HepG2 (cell line): Measurements from ENCODE around the gene FURIN. TPM values are rescaled to one million over a fixed set of nuclear protein-coding genes. Genes with fewer than 3 reads are reported as not detected.
A peak's percentile ranks its signal among the peaks of the same experiment; 100 is the strongest.

ENCODE experiments used
- ATAC-seq: fragments of 200-7000 bp; cut with Tn5 transposase; 3 replicates; pipeline ENCODE4 v1.9.1; 2020; ENCODE audit warnings: mild to moderate bottlenecking, moderate library complexity
- BruUV-seq: library from RNA; stranded (reverse); fragments of 400-500 nt; replicated peaks from 2 replicates; lab custom pipeline; 2021; lab: Mats Ljungman, UMichigan
- CTCF ChIA-PET: fragments of 300-600 bp; formaldehyde crosslinking; extraction: SDS; loops from one replicate; lab custom pipeline; 2021; ENCODE audit warnings: low total read pairs, inconsistent platforms, low intra/inter-chr PET ratio; lab: Yijun Ruan, JAX
- POLR2A ChIA-PET: fragments of 350-600 bp; sonication (Branson Sonifier 250); formaldehyde crosslinking; loops from one replicate; lab custom pipeline; 2020; ENCODE audit warnings: antibody characterized with exemption, inconsistent platforms; lab: Yijun Ruan, JAX
- DNase-seq: peaks from one replicate; pipeline ENCODE4 v3.0.0-alpha.2; 2015; ENCODE audit warnings: low spot score
- FAIRE-seq: peaks from 3 replicates; lab custom pipeline; 2011; peaks lifted over from hg19 to GRCh38; lab: Jason Lieb, UNC
- H2AFZ ChIP-seq: one replicate; pipeline ENCODE4 v1.6.1; 2011; ENCODE audit warnings: low read length, inconsistent platforms
- H3K27ac ChIP-seq: fragments of 300-600 bp; 3 replicates; pipeline ENCODE4 v1.8.0; 2011; ENCODE audit warnings: mixed run types, mild to moderate bottlenecking, mixed read lengths, low read length, inconsistent platforms; ENCODE audit not compliant: insufficient read depth; ENCODE audit errors: extremely low read length
- H3K27me3 ChIP-seq, 2 experiments: fragments of 200-600 bp in 1 of 2; 2 replicates in 1 of 2; 3 replicates in 1 of 2; pipeline versions ENCODE4 v1.6.0 to v1.8.0; 2011; ENCODE audit warnings: low read length in 2 of 2, mild to moderate bottlenecking in 2 of 2, moderate library complexity in 2 of 2, inconsistent platforms in 1 of 2; ENCODE audit not compliant: insufficient read depth in 2 of 2, control insufficient read depth in 1 of 2
- H3K36me3 ChIP-seq, 2 experiments: fragments of 200-600 bp in 1 of 2; replicated peaks in 1 of 2; 2 replicates in 1 of 2; 3 replicates in 1 of 2; pipeline versions ENCODE4 v1.5.1 to v1.8.0; 2011; ENCODE audit warnings: low read length in 2 of 2, inconsistent platforms in 1 of 2; ENCODE audit not compliant: insufficient read depth in 2 of 2, control insufficient read depth in 1 of 2
- H3K4me1 ChIP-seq: 2 replicates; pipeline ENCODE4 v1.5.1; 2012; ENCODE audit warnings: low read length, inconsistent platforms; ENCODE audit not compliant: insufficient read depth
- H3K4me2 ChIP-seq: 2 replicates; pipeline ENCODE4 v1.6.0; 2011; ENCODE audit warnings: low read depth, low read length, inconsistent platforms
- H3K4me3 ChIP-seq, 3 experiments: fragments of 200-600 bp in 1 of 3; sonication (generic), shearing (Covaris generic) in 1 of 3; replicated peaks in 1 of 3; 2 replicates each; pipeline ENCODE4 v1.5.1; 2011 to 2016; ENCODE audit warnings: low read length in 3 of 3, inconsistent platforms in 2 of 3, low read depth in 2 of 3, mild to moderate bottlenecking in 2 of 3, control low read depth in 1 of 3, mixed read lengths in 1 of 3; ENCODE audit not compliant: insufficient read depth in 1 of 3
- H3K79me2 ChIP-seq: one replicate; pipeline ENCODE4 v1.6.1; 2011; ENCODE audit warnings: low read length, inconsistent platforms; ENCODE audit not compliant: insufficient read depth
- H3K9ac ChIP-seq: 2 replicates; pipeline ENCODE4 v1.6.0; 2011; ENCODE audit warnings: mild to moderate bottlenecking, low read depth, low read length, inconsistent platforms; ENCODE audit not compliant: insufficient read depth
- H3K9me3 ChIP-seq: 2 replicates; pipeline ENCODE4 v1.5.1; 2012; ENCODE audit warnings: mild to moderate bottlenecking, low read length
- H4K20me1 ChIP-seq: 2 replicates; pipeline ENCODE4 v1.6.0; 2011; ENCODE audit warnings: inconsistent platforms, mild to moderate bottlenecking, low read length, moderate library complexity; ENCODE audit not compliant: insufficient read depth
- AHDC1 ChIP-seq: sonication (generic); formaldehyde crosslinking; IDR thresholded peaks from 2 replicates; pipeline ENCODE4 v1.5.1; 2020; ENCODE audit warnings: mild to moderate bottlenecking, missing genetic modification reagents, borderline replicate concordance
- BRCA1 ChIP-seq: sonication (generic); formaldehyde crosslinking; IDR thresholded peaks from 2 replicates; pipeline ENCODE4 v1.4.0; 2020; ENCODE audit warnings: missing genetic modification reagents
- FOXM1 ChIP-seq: sonication (generic); formaldehyde crosslinking; IDR thresholded peaks from 2 replicates; pipeline ENCODE4 v1.5.0; 2020; ENCODE audit warnings: missing genetic modification reagents
- RBFOX2 ChIP-seq: fragments of 200-400 bp; formaldehyde crosslinking; IDR thresholded peaks from 2 replicates; pipeline ENCODE4 v1.6.1; 2017; ENCODE audit warnings: low read depth, mild to moderate bottlenecking, low read length
- SMC3 ChIP-seq: IDR thresholded peaks from 2 replicates; pipeline ENCODE4 v1.6.1; 2011; ENCODE audit warnings: low read length, improper control_type of control experiment
- TEF ChIP-seq: sonication (generic); formaldehyde crosslinking; IDR thresholded peaks from 2 replicates; pipeline ENCODE4 v1.5.0; 2020; ENCODE audit warnings: missing genetic modification reagents
- ZBTB42 ChIP-seq: sonication (generic); formaldehyde crosslinking; IDR thresholded peaks from 2 replicates; pipeline ENCODE4 v1.5.0; 2020; ENCODE audit warnings: mild to moderate bottlenecking, missing genetic modification reagents
- ZFYVE20 ChIP-seq: sonication (generic); formaldehyde crosslinking; IDR thresholded peaks from 2 replicates; pipeline ENCODE4 v1.8.0; 2023; ENCODE audit warnings: low read depth, mild to moderate bottlenecking, moderate library complexity, missing genetic modification reagents, borderline replicate concordance
- ZNF138 ChIP-seq: sonication (generic); formaldehyde crosslinking; IDR thresholded peaks from 2 replicates; pipeline ENCODE4 v1.5.0; 2020; ENCODE audit warnings: mild to moderate bottlenecking, low read depth, missing genetic modification reagents
- ZNF281 ChIP-seq: sonication (generic); formaldehyde crosslinking; IDR thresholded peaks from 2 replicates; pipeline ENCODE4 v1.4.0; 2020; ENCODE audit warnings: missing genetic modification reagents, borderline replicate concordance
- ZNF432 ChIP-seq: sonication (generic); formaldehyde crosslinking; IDR thresholded peaks from 2 replicates; pipeline ENCODE4 v1.5.0; 2020; ENCODE audit warnings: missing genetic modification reagents, mild to moderate bottlenecking, borderline replicate concordance
- ZNF558 ChIP-seq: sonication (generic); formaldehyde crosslinking; IDR thresholded peaks from 2 replicates; pipeline ENCODE4 v1.9.0; 2022; ENCODE audit warnings: mild to moderate bottlenecking, missing genetic modification reagents, borderline replicate concordance
- WGBS: methylation state at CpG from one replicate; pipeline ENCODE4 v1.1.6; 2017; ENCODE audit warnings: low lambda C conversion rate; 5-methylcytosine and 5-hydroxymethylcytosine counted together
- in situ Hi-C: cut with HindIII; loops from 2 replicates; pipeline ENCODE4 v1.10.0; 2017; ENCODE audit warnings: low pct_unique_long_range_greater_than_20kb; ENCODE audit not compliant: extremely low pct_ligation_motif_present
- intact Hi-C: fragments of 100-400 bp; cut with micrococcal nuclease; formaldehyde crosslinking; loops from one replicate; pipeline ENCODE4 v1.10.0; 2022; ENCODE audit not compliant: unreplicated experiment
- polyA plus RNA-seq, 8 experiments: library from polyadenylated mRNA; depleted of rRNA in 3 of 8; stranded (reverse) in 7 of 8; unstranded in 1 of 8; fragments of >200 nt; fragmentation: Illumina TruSeq in 4 of 8; extraction: Trizol in 4 of 8; gene quantifications; 2 replicates each; pipeline versions ENCODE4 v1.2.1 to v1.2.3, GENCODE V29; 2011 to 2016; ENCODE audit warnings: low read depth in 4 of 8, missing spikeins in 1 of 8, mixed read lengths in 1 of 8; ENCODE audit not compliant: insufficient read depth in 1 of 8
- total RNA-seq, 5 experiments: library from RNA; depleted of rRNA; stranded (reverse); fragments of >200 nt; fragmentation: Illumina TruSeq; extraction: Trizol; gene quantifications; 2 replicates each; pipeline ENCODE4 v1.2.3, GENCODE V29; 2016; ENCODE audit warnings: low read depth in 1 of 5

The FURIN gene
- total and polyA plus RNA-seq, 2 of the 13 experiments (the other 11 are each of a cell fraction or from before 2014, with no cell fraction given), result 15.2 to 17.4 TPM

GRCh38 chr15:90869601-90870353, 1.4 kb downstream of the FURIN start:
- 49% methylated on average over 5 of the region's 9 CpGs for WGBS
- ChIA-PET POLR2A (interaction anchor here (0.6 to 3.3 kb wide), 3 partner anchors 9 to 62 kb away, joined by 3 to 36 read pairs (median 11); partner anchors contain the start of gene FES), CTCF (no interaction called here)
- peaks cover 75% of the 10 kb centered on the region for H3K4me1 ChIP-seq
- FAIRE-seq (no peak), ATAC-seq (no peak), DNase-seq (no peak)
- no peak overlapping the region; a peak in 1 of 6 replicates for H3K4me3 ChIP-seq
- H3K79me2 ChIP-seq, result peaks cover 10% of the 10 kb centered on the region
- H3K9ac ChIP-seq, result no peak overlapping the region
- no peaks in the 10 kb centered on the region for H3K36me3 ChIP-seq
- no peak overlapping the region for H3K27ac ChIP-seq
- intact Hi-C loops (loop anchor here (1.0 to 5.0 kb wide), 2 partner anchors 8 to 377 kb away; no protein-coding TSS in a partner anchor), in situ Hi-C loops (no loop called here)
- H3K9me3 ChIP-seq, result no peaks in the 10 kb centered on the region
- H2AFZ ChIP-seq, result no peak overlapping the region
- BruUV-seq, result no TSS peak
- peaks cover 0 to 49% of the 10 kb centered on the region in 2 experiments for H3K27me3 ChIP-seq
- 0 out of 2 replicates have a peak overlapping the region, but pooled peaks have one; percentile 14 for H3K4me2 ChIP-seq
- peaks cover 15% of the 10 kb centered on the region; the same call in 1 of the 2 replicates for H4K20me1 ChIP-seq
- no peak for TF ChIP-seq TEF (CRISPR knock-in tag)
- no peak for TF ChIP-seq SMC3
- TF ChIP-seq ZNF432 (CRISPR knock-in tag), result no peak
- no peak for TF ChIP-seq ZNF281 (CRISPR knock-in tag)
- no peak for TF ChIP-seq FOXM1 (CRISPR knock-in tag)
- TF ChIP-seq ZNF138, result no peak
- no peak for TF ChIP-seq ZFYVE20 (CRISPR knock-in tag)
- TF ChIP-seq RBFOX2, result no peak
- no peak for TF ChIP-seq ZNF558 (CRISPR knock-in tag)
- TF ChIP-seq ZBTB42, result no peak
- no peak for TF ChIP-seq BRCA1
- TF ChIP-seq AHDC1 (CRISPR knock-in tag), result no peak
